H4 (cell line): ENCODE measurements around the gene ATP2B3. TPM values are rescaled to one million over a fixed set of nuclear protein-coding genes. Genes with fewer than 3 reads are reported as not detected.
A peak's percentile ranks its signal among the peaks of the same experiment; 100 is the strongest.

Experiments
- DNase-seq: peaks from one replicate; pipeline ENCODE4 v3.0.0-alpha.2; 2015; ENCODE audit warnings: low spot score
- total RNA-seq: library from RNA; depleted of rRNA; stranded (reverse); fragments of >200 nt; shearing (Covaris generic); gene quantifications from 2 replicates; pipeline ENCODE4 v1.2.3, GENCODE V29; 2014; rRNA removed

Gene ATP2B3
- not detected in 2 replicates for total RNA-seq

GRCh38 chrX:153517423-153517822 lies at the start of gene ATP2B3:
TSS of gene ATP2B3 (plus strand) at chrX:153517642. CDS start at chrX:153536248, 18,606 bp downstream.
- DNase-seq, result no peak

- no peak for DNase-seq
These were observed 49.3 kb upstream of the ATP2B3 start for GRCh38 chrX:153468008-153468580.

GRCh38 chrX:153469811-153470410 lies 47.5 kb upstream of the ATP2B3 start:
- no peak for DNase-seq

GRCh38 chrX:153470411-153471363 lies 46.8 kb upstream of the ATP2B3 start, which contains the start of gene HAUS7:
TSS of gene HAUS7 (minus strand) at chrX:153470576. CDS start at chrX:153470557, 19 bp downstream.
- peak; percentile 84 for DNase-seq

GRCh38 chrX:153471663-153472280 lies 45.7 kb upstream of the ATP2B3 start:
- no peak for DNase-seq

- no peak for DNase-seq
These were observed 44.3 kb upstream of the ATP2B3 start for GRCh38 chrX:153473126-153473525.

GRCh38 chrX:153474266-153474665 lies 43.2 kb upstream of the ATP2B3 start:
- no peak for DNase-seq

GRCh38 chrX:153474718-153475117 lies 42.7 kb upstream of the ATP2B3 start:
- DNase-seq, result no peak

- DNase-seq, result no peak
These were observed 42.2 kb upstream of the ATP2B3 start for GRCh38 chrX:153475271-153475670.

GRCh38 chrX:153475751-153476281 lies 41.6 kb upstream of the ATP2B3 start:
- no peak for DNase-seq

GRCh38 chrX:153476666-153477363 lies 40.6 kb upstream of the ATP2B3 start:
- DNase-seq, result peak; percentile 81

- peak; percentile 11 for DNase-seq
These were observed 40.0 kb upstream of the ATP2B3 start for GRCh38 chrX:153477364-153477857.

- no peak for DNase-seq
These were observed 39.5 kb upstream of the ATP2B3 start for GRCh38 chrX:153477901-153478300.

- DNase-seq, result no peak
These were observed 38.7 kb upstream of the ATP2B3 start for GRCh38 chrX:153478746-153479145.

- DNase-seq, result no peak
These were observed 36.4 kb upstream of the ATP2B3 start for GRCh38 chrX:153481043-153481442.

- DNase-seq, result no peak
These were observed 34.9 kb upstream of the ATP2B3 start for GRCh38 chrX:153482376-153483015.

GRCh38 chrX:153485396-153486080 lies 31.9 kb upstream of the ATP2B3 start:
- no peak for DNase-seq

GRCh38 chrX:153486171-153486570 lies 31.3 kb upstream of the ATP2B3 start:
- no peak for DNase-seq

- no peak for DNase-seq
These were observed 29.8 kb upstream of the ATP2B3 start for GRCh38 chrX:153487590-153488071.
